Endometrium (tissue), 2 donors: ENCODE results near the gene GALNT16.
"Not testable (repeated sequence)": the region's sequence is repeated elsewhere in the genome, so short reads cannot be mapped to it uniquely, and the experiment has no call there.

Experiments
- FAIRE-seq: peaks from 2 replicates; lab custom pipeline; 2012; peaks lifted over from hg19 to GRCh38; lab: Jason Lieb, UNC
- donor health status: control.
- donor health status: control.

Gene GALNT16

GRCh38 chr14:69259527-69260189, at the start of gene GALNT16:
Gene GALNT16 (plus strand): TSS chr14:69260158. CDS start chr14:69260291, 133 bp downstream.
- no peak for FAIRE-seq

- no peak for FAIRE-seq
Observed at GRCh38 chr14:69214393-69214792, 45.6 kb upstream of the GALNT16 start.

- not testable (repeated sequence) for FAIRE-seq
Observed at GRCh38 chr14:69217663-69218062, 42.3 kb upstream of the GALNT16 start.

GRCh38 chr14:69224946-69225345, 35.0 kb upstream of the GALNT16 start:
- no peak for FAIRE-seq

GRCh38 chr14:69226178-69226577, 33.8 kb upstream of the GALNT16 start:
- FAIRE-seq, result no peak

- no peak for FAIRE-seq
Observed at GRCh38 chr14:69226736-69227135, 33.2 kb upstream of the GALNT16 start.

GRCh38 chr14:69231486-69231885, 28.5 kb upstream of the GALNT16 start:
- FAIRE-seq, result no peak

GRCh38 chr14:69232388-69232787, 27.6 kb upstream of the GALNT16 start:
- FAIRE-seq, result no peak

GRCh38 chr14:69234106-69234505, 25.9 kb upstream of the GALNT16 start:
- no peak for FAIRE-seq

- FAIRE-seq, result no peak
Observed at GRCh38 chr14:69235708-69236107, 24.2 kb upstream of the GALNT16 start.

- no peak for FAIRE-seq
Observed at GRCh38 chr14:69237142-69237541, 22.8 kb upstream of the GALNT16 start.

- FAIRE-seq, result no peak
Observed at GRCh38 chr14:69237584-69237983, 22.4 kb upstream of the GALNT16 start.

- FAIRE-seq, result no peak
Observed at GRCh38 chr14:69238883-69239282, 21.1 kb upstream of the GALNT16 start.

GRCh38 chr14:69240527-69241173, 19.3 kb upstream of the GALNT16 start:
- no peak for FAIRE-seq

- FAIRE-seq, result no peak
Observed at GRCh38 chr14:69241577-69241976, 18.4 kb upstream of the GALNT16 start.

GRCh38 chr14:69242311-69243224, 17.4 kb upstream of the GALNT16 start:
- peak; percentile 65 for FAIRE-seq

- no peak for FAIRE-seq
Observed at GRCh38 chr14:69244946-69245345, 15.0 kb upstream of the GALNT16 start.

GRCh38 chr14:69246331-69246730, 13.6 kb upstream of the GALNT16 start:
- no peak for FAIRE-seq

- FAIRE-seq, result peak; percentile 82
Observed at GRCh38 chr14:69247676-69248440, 12.1 kb upstream of the GALNT16 start.

GRCh38 chr14:69249603-69250002, 10.4 kb upstream of the GALNT16 start:
- no peak for FAIRE-seq

- FAIRE-seq, result no peak
Observed at GRCh38 chr14:69252851-69253250, 7.1 kb upstream of the GALNT16 start.

- FAIRE-seq, result no peak
Observed at GRCh38 chr14:69259168-69259526, 811 bp upstream of the GALNT16 start.
